Erythroblast (primary cell): Measurements from ENCODE around the gene IGFLR1.

Experiments
- GATA1 ChIP-seq: IDR thresholded peaks from 2 replicates; pipeline ENCODE4 v1.6.1; 2011; ENCODE audit warnings: low read depth, mild to moderate bottlenecking, control low read depth, low read length, moderate library complexity
- POLR2A ChIP-seq: IDR thresholded peaks from 2 replicates; pipeline ENCODE4 v1.6.1; 2011; ENCODE audit warnings: mild to moderate bottlenecking, low read length

DNA sequence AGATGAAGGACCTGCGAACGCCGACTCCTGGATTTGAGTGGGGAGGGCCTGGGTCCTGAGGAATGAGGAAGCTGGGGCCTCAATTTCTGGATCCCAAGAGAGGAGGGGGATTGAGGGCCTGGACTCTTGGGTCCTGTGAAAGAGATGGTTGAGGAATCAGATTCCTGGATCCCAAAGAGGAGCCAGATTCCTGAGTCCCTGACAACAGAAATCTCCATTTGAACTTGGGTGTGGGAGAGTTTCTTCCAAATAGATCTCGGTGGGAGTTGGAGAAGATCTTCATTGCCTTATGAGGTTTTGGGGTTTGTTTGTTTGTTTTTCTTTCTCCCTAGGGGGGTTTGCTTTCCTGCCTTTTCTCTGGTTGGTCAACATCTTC, 3.8 kb upstream of the IGFLR1 start:
- TF ChIP-seq POLR2A (no peak), GATA1 (no peak)
